GM19238 (cell line): ENCODE results near the gene LGR5.
A peak's percentile ranks its signal among the peaks of the same experiment; 100 is the strongest.

Experiments
- DNase-seq: peaks from one replicate; pipeline ENCODE4 v3.0.0; 2011; ENCODE audit warnings: low spot score; ENCODE audit not compliant: insufficient read length

The LGR5 gene

DNA sequence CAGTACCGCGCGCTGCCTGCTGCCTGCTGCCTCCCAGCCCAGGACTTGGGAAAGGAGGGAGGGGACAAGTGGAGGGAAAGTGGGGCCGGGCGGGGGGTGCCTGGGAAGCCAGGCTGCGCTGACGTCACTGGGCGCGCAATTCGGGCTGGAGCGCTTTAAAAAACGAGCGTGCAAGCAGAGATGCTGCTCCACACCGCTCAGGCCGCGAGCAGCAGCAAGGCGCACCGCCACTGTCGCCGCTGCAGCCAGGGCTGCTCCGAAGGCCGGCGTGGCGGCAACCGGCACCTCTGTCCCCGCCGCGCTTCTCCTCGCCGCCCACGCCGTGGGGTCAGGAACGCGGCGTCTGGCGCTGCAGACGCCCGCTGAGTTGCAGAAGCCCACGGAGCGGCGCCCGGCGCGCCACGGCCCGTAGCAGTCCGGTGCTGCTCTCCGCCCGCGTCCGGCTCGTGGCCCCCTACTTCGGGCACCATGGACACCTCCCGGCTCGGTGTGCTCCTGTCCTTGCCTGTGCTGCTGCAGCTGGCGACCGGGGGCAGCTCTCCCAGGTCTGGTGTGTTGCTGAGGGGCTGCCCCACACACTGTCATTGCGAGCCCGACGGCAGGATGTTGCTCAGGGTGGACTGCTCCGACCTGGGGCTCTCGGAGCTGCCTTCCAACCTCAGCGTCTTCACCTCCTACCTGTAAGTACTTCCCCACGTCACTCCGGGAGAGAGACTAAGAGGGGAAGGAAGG is at the start of gene LGR5:
TSS of gene LGR5 (plus strand) at position 186 of the 732 bp plus-strand sequence. CDS start at position 469, 283 bp downstream.
- no peak for DNase-seq

DNA sequence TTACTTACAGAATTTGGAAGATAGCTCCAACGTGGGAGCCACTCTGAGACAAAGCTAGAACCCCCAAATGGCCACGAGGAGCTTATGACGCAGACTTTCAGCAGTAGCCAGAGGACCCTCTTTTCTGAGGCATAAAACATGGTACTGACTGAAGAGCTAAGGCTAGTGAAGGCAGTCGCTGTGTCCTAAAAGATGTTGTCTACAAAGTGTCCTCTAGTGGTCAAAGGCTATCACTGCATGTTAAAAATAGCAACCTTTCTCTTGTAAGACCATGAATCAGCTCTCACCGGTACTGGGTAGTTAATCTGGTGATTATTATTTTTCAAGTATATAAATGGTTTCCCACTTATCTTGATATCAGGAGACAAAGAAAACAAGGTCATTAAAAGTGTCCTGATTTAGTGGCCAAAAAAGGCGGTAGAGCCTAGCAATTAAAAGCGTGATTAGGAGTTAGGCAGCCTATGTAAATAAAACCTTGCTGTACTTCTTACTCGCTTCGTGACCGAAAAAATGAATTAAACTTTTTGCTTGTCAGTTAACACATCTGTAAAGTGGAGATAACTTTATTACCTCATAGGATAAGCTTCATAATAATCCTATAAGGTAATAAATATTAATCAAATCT is 47.0 kb upstream of the LGR5 start:
- peak; percentile 25 for DNase-seq

- no peak for DNase-seq
These were observed 46.0 kb upstream of the LGR5 start for GRCh38 chr12:71393625-71394024.

DNA sequence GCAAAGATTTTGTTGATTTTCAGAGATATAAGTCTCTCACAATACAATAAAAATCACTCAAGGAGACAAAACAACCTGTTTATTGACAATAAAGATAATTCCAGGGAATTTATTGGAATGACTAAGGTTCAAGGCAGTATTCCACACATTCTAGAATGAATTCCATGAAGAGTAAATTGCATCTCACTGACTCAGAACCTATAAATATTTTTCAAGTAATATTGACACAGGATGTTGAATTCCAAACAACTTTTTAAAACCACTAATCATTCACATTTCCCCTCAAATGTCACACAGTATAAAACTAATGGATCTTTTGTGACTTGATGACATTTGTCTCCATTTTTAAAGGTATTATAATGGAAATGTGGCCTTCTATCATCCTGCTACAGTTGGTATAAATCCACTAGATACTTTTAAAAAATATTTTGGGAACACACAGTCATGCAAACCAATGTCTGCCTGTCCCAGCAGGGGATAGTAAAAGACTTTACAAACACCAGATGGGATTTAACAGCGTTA is 42.1 kb upstream of the LGR5 start:
- no peak for DNase-seq

DNA sequence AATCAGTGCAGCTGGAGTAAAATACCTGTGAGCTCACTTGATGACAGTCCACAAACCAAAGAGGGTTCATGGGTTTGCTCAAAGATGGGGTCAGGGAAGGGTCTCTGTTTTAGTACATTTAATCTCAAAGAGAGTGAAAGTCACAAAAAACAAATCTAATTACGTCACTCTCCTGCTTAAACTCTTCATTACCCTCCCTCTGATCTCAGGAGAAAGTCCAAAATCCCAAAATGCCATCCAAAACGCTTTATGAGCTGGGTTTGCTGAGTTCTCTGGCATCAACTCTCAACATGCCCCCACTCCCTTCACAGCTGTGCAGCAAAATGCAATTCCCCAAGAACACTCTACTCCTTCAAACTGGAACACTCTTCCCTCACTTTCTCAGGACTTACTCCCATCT is 40.4 kb upstream of the LGR5 start:
- DNase-seq, result no peak

DNA sequence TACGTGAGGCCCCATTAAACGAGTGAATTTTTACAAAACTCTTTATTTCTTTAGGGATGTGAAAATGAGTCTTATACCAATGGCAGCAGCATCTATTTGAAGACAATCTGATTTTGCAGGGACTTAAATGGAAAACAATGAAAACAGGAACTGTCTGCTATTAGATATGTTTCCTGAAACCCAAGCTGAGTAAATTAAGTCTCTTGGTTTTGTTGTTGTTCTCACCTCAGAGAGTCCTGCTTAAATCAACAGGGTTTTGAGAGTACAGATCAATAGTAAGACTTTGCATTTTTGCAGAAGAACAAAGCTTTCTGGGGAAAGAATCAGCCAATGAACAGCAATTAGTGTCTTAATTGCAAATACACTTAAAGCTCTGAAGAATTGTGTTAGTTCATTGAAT is 39.1 kb upstream of the LGR5 start:
- no peak for DNase-seq

DNA sequence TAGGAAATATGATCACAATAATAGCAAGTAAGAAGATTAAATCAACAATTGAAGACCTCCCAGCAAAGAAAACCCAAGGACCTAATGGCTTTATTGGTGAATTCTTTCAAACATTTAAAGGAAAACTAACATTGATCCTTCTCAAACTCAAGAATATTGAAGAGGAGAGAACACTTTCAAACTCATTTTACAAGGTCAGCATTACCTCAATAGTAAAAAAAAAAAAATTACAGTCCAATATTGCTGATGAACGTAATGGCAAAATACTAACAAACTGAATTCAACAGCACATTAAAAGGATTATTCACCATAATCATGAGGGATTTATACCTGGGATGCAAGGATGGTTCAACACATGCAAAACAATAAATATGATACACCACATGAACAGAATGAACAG is 33.7 kb upstream of the LGR5 start:
- no peak for DNase-seq

DNA sequence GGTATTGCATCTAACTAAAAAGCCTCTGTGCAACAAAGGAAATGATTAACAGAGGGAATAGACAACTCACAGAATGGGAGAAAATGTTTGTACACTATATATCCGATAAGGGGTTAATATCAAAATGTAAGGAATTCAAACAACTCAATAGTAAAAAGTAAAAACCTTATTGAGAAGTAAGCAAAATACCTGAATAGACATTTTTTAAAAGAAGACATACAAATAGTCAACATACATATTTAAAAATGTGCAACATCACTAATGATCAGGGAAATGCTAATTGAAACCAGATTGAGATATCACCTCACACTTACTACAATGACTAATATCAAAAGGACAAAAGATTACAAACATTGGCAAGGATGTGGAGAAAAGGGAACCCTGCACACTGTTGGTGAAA is 31.9 kb upstream of the LGR5 start:
- no peak for DNase-seq

DNA sequence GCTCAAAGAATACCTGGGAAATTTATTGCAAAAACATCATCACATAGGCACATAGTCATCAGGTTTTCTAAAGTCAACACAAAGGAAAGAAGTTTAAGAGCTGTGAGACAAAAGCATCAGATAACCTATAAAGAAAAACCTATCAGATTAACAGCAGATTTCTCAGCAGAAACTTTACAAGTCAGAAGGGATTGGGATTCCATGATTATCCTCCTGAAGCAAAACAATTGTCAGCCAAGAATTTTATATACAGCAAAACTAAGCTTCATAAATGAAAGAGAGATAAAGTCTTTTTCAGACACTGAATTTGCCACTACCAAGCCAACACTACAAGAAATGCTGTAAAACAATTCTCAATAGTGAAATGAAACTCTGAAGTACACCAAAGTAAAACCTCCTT is 28.8 kb upstream of the LGR5 start:
- no peak for DNase-seq

GRCh38 chr12:71411635-71412034 is 28.0 kb upstream of the LGR5 start:
- DNase-seq, result no peak

- no peak for DNase-seq
These were observed 24.0 kb upstream of the LGR5 start for GRCh38 chr12:71415336-71416231.

GRCh38 chr12:71417181-71417580 is 22.4 kb upstream of the LGR5 start:
- no peak for DNase-seq

DNA sequence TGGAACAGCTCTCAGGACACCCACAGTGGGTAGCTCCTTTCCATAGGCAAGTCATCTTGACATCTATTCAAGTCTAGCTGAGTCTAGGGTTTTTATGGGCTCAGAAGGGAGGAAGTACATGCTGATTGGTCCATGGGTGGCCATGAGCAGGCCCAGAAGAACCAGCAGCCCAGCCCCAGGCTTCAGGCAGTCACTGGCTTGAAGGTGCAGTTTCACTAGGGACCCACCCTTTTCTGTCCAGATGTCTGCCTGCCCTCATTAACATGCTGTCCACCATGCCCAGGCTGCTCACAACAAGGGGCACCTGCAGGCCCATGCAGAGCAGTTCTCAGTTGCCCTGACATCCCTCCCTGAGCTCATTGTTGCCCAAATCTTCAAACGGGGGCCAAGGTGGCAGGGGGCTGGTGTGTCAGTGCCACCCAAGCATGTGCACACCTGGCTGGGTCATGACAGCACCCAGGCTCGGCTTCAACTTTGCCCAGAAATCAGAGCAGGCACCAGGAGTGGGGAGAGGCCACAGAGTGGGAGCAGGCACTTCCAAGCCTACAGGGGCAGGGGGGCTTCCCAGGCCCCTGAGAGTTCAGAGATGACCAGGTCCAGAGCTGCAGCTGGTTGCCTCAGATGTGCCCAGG is 18.7 kb upstream of the LGR5 start:
- no peak for DNase-seq

GRCh38 chr12:71425568-71426299 is 13.9 kb upstream of the LGR5 start:
- no peak for DNase-seq

DNA sequence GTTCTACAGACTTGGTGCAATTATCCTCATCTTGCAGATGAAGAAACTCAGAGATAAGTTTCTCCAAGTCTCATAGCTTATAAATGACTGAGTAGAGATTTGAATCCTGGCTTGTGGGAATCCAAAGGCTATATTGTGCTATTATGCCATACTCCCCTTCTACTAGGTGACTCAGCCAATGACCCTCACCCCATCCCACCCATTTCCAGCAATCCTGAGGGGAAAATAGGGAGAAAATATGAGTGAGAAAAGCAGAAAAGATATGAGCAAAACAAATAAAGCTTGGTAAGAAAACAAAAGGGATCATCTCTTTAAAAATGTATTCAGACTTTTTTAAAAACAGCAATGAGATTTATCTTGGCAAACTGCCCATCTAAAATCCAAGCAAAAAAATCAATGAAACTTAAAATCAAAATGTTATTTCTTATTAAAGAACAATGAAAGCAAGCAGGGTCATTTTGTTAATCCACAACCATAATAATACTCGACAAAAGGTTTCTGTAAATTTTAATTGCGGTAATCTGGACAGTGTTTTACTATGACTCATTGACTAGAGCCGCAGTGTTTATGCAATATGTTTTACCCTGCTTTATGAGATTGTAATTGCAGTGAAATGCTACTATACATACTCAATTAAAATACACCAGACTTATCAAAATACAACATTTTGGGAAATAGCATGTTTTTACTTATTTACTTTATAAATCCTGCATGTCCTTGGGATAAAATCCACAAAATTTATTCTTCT is 13.1 kb upstream of the LGR5 start:
- no peak for DNase-seq

DNA sequence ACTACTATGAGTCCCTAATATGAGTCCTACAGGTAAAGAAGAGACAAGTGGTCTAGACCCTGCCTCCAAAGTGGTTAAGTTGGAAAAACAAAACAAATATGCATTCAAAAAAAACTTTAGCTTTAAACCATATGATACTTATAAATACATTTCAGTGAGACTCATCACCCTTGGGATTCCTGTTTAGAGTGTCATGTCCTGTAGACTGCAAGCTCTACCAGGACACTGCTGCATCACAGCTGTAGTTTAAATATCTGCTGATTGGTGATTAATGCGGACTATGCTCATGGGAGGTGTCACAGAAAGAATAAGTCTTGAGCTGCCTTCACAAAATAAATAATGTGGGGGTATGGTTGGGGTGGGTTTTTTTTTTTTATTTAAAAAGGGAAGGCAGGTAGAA is 8.8 kb upstream of the LGR5 start:
- DNase-seq, result no peak

DNA sequence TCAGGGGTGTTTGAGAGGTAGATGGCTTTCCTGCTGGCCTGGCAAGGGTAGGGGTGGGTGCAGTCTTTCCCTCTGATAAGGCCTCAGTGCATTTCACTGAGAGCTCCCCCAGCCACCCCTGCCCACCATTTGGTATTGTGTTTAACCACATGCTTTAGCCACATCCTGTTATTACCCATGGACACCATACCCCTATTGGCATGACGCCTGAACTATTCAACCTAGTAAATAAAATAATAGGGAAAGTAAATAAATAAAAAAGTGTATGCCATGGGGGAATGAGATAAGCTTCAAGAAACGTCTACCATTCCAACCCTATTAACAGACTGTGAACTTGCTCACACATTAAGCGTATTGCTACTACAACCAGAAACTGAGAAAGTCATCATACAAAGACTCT is 7.6 kb upstream of the LGR5 start:
- DNase-seq, result no peak

DNA sequence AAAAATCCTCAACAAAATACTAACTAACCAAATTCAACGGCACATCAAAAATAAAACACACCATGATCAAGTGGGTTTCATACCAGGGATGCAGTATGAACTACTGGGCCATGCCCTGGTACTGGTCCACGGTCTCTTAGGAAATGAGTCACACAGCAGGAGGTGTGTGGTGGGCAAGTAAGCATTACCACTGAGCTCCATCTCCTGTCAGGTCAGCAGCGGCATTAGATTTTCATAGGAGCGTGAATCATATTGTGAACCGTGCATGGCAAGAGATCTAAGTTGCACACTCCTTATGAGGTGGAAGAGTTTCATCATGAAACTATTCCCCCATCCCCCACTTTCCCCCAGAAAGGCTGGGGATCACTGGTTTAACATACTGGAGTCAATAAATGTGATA is 6.7 kb upstream of the LGR5 start:
- DNase-seq, result no peak

DNA sequence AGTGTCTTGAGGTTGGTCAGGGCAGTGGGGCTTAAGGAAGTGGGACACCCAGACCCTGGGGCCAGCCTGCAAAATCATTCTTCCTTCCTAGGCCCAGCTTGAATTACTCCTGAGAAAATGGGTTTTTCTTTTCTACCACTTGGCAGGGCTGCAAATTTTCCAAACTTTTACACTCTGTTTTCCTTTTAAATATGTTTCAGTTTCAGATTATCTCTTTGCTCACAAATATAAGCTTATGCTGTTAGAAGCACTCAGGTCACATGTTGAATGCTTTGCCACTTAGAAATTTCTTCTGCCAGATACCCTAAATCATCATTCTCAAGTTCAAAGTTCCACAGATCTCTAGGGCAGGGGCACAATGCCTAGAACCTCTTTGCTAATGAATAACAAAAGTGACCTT is 2.9 kb upstream of the LGR5 start:
- no peak for DNase-seq

- no peak for DNase-seq
These were observed 782 bp upstream of the LGR5 start for GRCh38 chr12:71438670-71439361.
